ENCODE data around the gene PJA1.

- TF ChIP-seq, protein P1, sequence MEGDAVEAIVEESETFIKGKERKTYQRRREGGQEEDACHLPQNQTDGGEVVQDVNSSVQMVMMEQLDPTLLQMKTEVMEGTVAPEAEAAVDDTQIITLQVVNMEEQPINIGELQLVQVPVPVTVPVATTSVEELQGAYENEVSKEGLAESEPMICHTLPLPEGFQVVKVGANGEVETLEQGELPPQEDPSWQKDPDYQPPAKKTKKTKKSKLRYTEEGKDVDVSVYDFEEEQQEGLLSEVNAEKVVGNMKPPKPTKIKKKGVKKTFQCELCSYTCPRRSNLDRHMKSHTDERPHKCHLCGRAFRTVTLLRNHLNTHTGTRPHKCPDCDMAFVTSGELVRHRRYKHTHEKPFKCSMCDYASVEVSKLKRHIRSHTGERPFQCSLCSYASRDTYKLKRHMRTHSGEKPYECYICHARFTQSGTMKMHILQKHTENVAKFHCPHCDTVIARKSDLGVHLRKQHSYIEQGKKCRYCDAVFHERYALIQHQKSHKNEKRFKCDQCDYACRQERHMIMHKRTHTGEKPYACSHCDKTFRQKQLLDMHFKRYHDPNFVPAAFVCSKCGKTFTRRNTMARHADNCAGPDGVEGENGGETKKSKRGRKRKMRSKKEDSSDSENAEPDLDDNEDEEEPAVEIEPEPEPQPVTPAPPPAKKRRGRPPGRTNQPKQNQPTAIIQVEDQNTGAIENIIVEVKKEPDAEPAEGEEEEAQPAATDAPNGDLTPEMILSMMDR (conservative IDR thresholded peaks at IDR 0.05; ENCODE audit: low read length): no peak
- no peak for TF ChIP-seq EZH2phosphoT487 (IDR thresholded peaks at IDR 0.05; ENCODE audit: borderline replicate concordance)
Measured at GRCh38 chrX:69214463-69214862, 49.2 kb upstream of the PJA1 start.

All from Loucy (cell line).